BE2C (cell line): Measurements from ENCODE around the gene FOXO4.

Source experiments
- DNase-seq: peaks from one replicate; pipeline ENCODE4 v3.0.0-alpha.2; 2020
- H3K27me3 ChIP-seq: fragments of 250-450 bp; sonication (Bioruptor Pico); 2 replicates; pipeline ENCODE4 v1.5.1; 2020; ENCODE audit warnings: mild to moderate bottlenecking
- H3K36me3 ChIP-seq: fragments of 250-450 bp; sonication (Bioruptor Pico); 2 replicates; pipeline ENCODE4 v1.5.1; 2020; ENCODE audit warnings: mild to moderate bottlenecking
- H3K4me1 ChIP-seq: fragments of 250-450 bp; sonication (Bioruptor Pico); 2 replicates; pipeline ENCODE4 v1.5.1; 2020
- H3K4me3 ChIP-seq: 2 replicates; pipeline ENCODE4 v1.5.1; 2011; ENCODE audit warnings: low read depth, low read length
- H3K9me3 ChIP-seq: fragments of 250-450 bp; sonication (Bioruptor Pico); 2 replicates; pipeline ENCODE4 v1.5.1; 2020
- TF ChIP-seq, protein P1 (sequence below): IDR thresholded peaks from 2 replicates; pipeline ENCODE4 v1.5.1; 2012; ENCODE audit warnings: mild to moderate bottlenecking, low read depth, low read length

The FOXO4 gene

DNA sequence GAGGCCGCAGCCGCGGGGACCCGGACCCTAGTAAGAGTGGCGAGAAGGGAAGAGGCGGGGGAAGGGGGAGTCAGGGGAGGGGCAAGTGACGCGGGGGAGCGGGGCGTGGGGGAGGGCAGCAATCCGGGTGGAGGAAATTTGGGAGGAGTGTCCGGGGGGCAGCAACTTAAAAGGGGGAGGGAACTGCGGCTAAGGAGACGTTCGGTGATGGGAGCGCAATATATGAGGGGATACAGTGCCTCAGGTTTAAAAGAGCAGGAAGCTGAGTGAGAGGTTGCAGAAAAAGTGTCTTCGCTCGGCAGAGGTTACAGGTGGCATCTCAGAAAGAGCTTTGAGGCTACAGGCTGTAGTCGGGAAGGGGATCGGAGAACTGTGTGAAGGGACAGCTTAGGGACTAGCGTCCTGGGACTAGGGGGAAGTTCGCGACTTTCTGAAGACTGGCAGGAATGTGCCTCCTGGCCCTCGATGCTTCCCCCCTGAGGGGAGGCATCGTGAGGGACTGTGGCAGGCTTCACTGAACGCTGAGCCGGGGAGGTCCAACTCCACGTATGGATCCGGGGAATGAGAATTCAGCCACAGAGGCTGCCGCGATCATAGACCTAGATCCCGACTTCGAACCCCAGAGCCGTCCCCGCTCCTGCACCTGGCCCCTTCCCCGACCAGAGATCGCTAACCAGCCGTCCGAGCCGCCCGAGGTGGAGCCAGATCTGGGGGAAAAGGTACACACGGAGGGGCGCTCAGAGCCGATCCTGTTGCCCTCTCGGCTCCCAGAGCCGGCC is 519 bp downstream of the FOXO4 start:
- Histone ChIP-seq H3K27me3 (no peaks in the 10 kb centered on the region), H3K4me3 (peak overlapping the region; percentile 74), H3K4me1 (no peaks in the 10 kb centered on the region), H3K9me3 (no peaks in the 10 kb centered on the region), H3K36me3 (no peaks in the 10 kb centered on the region)
- DNase-seq: no peak
- TF ChIP-seq, protein P1, sequence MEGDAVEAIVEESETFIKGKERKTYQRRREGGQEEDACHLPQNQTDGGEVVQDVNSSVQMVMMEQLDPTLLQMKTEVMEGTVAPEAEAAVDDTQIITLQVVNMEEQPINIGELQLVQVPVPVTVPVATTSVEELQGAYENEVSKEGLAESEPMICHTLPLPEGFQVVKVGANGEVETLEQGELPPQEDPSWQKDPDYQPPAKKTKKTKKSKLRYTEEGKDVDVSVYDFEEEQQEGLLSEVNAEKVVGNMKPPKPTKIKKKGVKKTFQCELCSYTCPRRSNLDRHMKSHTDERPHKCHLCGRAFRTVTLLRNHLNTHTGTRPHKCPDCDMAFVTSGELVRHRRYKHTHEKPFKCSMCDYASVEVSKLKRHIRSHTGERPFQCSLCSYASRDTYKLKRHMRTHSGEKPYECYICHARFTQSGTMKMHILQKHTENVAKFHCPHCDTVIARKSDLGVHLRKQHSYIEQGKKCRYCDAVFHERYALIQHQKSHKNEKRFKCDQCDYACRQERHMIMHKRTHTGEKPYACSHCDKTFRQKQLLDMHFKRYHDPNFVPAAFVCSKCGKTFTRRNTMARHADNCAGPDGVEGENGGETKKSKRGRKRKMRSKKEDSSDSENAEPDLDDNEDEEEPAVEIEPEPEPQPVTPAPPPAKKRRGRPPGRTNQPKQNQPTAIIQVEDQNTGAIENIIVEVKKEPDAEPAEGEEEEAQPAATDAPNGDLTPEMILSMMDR: no peak

DNA sequence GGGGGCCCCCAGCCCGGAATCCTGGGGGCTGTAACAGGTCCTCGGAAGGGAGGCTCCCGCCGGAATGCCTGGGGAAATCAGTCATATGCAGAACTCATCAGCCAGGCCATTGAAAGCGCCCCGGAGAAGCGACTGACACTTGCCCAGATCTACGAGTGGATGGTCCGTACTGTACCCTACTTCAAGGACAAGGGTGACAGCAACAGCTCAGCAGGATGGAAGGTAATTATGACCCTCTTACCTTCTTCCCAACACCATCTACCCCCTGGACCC is 1.0 kb downstream of the FOXO4 start:
- TF ChIP-seq, protein P1: no peak
- no peak for DNase-seq
- Histone ChIP-seq H3K36me3 (no peaks in the 10 kb centered on the region), H3K9me3 (no peaks in the 10 kb centered on the region), H3K4me1 (no peaks in the 10 kb centered on the region; the same call in 1 of the 2 replicates), H3K27me3 (no peaks in the 10 kb centered on the region), H3K4me3 (peak overlapping the region; percentile 74)

DNA sequence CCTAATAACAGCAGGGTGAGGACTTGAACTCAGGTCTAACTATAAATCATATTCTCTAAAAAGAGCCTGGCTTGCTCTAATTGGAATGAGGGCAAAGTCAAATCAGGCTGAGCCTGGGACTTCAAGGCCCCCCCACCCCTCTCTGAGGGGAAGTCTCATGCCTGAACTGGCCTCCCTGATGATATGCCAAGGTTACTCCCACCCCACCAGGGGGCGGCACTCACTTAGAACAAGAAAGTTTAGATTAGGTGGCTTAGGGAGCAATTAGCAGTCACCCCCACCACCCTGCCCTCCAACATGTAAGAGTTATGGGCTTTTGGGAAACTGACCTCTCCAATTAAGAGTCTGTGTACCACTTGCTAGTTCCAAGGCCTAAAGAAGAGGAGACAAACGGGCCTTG is 2.7 kb downstream of the FOXO4 start:
- TF ChIP-seq, protein P1: peak; percentile 64
- no peaks in the 10 kb centered on the region for H3K27me3 ChIP-seq
- H3K36me3 ChIP-seq: no peaks in the 10 kb centered on the region
- peaks cover 11% of the 10 kb centered on the region for H3K4me1 ChIP-seq
- H3K4me3 ChIP-seq: no peak overlapping the region
- no peaks in the 10 kb centered on the region for H3K9me3 ChIP-seq
- peak; percentile 61 for DNase-seq

DNA sequence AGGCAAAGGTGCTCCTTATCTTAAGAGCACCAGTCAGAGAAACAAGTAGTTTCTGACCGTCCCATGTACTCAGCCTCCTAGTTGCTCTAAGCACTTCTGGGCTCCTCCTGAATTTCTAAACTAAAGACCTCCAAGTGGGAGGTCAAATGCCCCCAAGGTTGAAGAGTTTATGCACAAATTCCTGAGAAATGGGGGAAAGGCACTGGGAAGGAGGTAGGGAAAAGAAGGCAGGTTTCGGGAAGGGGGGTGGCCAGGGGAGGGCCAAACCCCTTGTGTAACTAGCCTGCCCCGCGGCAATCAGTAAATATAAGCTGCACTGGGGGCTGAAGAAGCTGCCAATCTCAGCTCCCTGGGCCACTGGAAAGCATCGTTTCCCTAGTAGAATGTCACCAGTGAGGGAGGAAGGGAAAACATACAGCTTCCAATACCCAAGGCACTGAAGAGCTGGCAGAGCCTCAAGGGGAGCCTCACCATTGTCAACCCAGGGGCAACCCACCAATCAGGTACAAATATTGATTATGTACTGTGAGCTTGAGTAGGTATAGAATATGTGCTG is 3.4 kb downstream of the FOXO4 start:
- DNase-seq: no peak
- H3K27me3 ChIP-seq: no peaks in the 10 kb centered on the region
- no peaks in the 10 kb centered on the region for H3K36me3 ChIP-seq
- TF ChIP-seq, protein P1: no peak
- no peak overlapping the region for H3K4me3 ChIP-seq
- peaks cover 11% of the 10 kb centered on the region for H3K4me1 ChIP-seq
- H3K9me3 ChIP-seq: no peaks in the 10 kb centered on the region

DNA sequence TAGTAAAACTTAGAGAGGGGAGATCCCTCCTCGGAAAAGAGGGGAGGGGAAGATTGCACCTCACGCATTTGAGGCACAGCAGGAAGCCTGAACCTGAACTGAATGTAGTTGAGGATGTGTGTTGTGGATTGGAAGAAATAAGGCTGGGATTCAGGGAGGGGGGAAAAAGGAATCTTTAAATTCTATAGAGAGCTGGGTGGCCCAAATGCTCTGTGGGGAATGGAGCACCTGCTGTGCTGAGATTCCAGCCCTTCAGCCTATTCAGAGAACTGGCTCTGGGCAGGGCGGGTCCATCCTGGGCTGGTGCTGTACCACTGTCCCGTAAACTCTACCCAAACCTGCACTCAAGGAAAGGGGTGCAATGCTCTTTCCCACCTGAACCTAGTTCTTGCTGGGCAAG is 4.1 kb downstream of the FOXO4 start:
- no peaks in the 10 kb centered on the region for H3K36me3 ChIP-seq
- H3K4me1 ChIP-seq: peaks cover 13% of the 10 kb centered on the region
- H3K4me3 ChIP-seq: no peak overlapping the region
- TF ChIP-seq, protein P1: no peak
- no peak for DNase-seq
- no peaks in the 10 kb centered on the region for H3K9me3 ChIP-seq
- no peaks in the 10 kb centered on the region for H3K27me3 ChIP-seq
